Gastrocnemius medialis (tissue), 4 donors: ENCODE measurements around the gene ZBTB44.

Source experiments
- CTCF ChIP-seq, 5 experiments: fragments of 450-650 bp in 3 of 5; fragments of 200-600 bp in 2 of 5; sonication (generic) in 2 of 5; IDR thresholded peaks in 4 of 5; conservative IDR thresholded peaks in 1 of 5; 1 replicate in 4 of 5; 2 replicates in 1 of 5; pipeline ENCODE4 v1.5.1; 2016 to 2019; ENCODE audit warnings: antibody characterized with exemption in 5 of 5, mild to moderate bottlenecking in 3 of 5, moderate library complexity in 3 of 5
- POLR2A ChIP-seq, 2 donors: fragments of 450-650 bp; IDR thresholded peaks; one replicate each; pipeline ENCODE4 v1.6.1; 2017; ENCODE audit warnings: antibody characterized with exemption in 2 of 2, mild to moderate bottlenecking in 2 of 2, moderate library complexity in 2 of 2

GRCh38 chr11:130201026-130201425 is 113.7 kb downstream of the ZBTB44 start:
- no peak for TF ChIP-seq CTCF (IDR thresholded peaks at IDR 0.05 in 4 of 5, conservative IDR thresholded peaks at IDR 0.05 in 1 of 5)
- TF ChIP-seq POLR2A (IDR thresholded peaks at IDR 0.05), result no peak
